HepG2 (cell line): ENCODE results near the gene RNF5. TPM values are rescaled to one million over a fixed set of nuclear protein-coding genes. Genes with fewer than 3 reads are reported as not detected.
"Not testable (repeated sequence)": the region's sequence is repeated elsewhere in the genome, so short reads cannot be mapped to it uniquely, and the experiment has no call there.

Experiments used
- ATAC-seq: fragments of 200-7000 bp; cut with Tn5 transposase; 3 replicates; pipeline ENCODE4 v1.9.1; 2020; ENCODE audit warnings: mild to moderate bottlenecking, moderate library complexity
- BruUV-seq: library from RNA; stranded (reverse); fragments of 400-500 nt; replicated peaks from 2 replicates; lab custom pipeline; 2021; lab: Mats Ljungman, UMichigan
- CTCF ChIA-PET: fragments of 300-600 bp; formaldehyde crosslinking; extraction: SDS; loops from one replicate; lab custom pipeline; 2021; ENCODE audit warnings: low total read pairs, inconsistent platforms, low intra/inter-chr PET ratio; lab: Yijun Ruan, JAX
- POLR2A ChIA-PET: fragments of 350-600 bp; sonication (Branson Sonifier 250); formaldehyde crosslinking; loops from one replicate; lab custom pipeline; 2020; ENCODE audit warnings: antibody characterized with exemption, inconsistent platforms; lab: Yijun Ruan, JAX
- DNase-seq: peaks from one replicate; pipeline ENCODE4 v3.0.0-alpha.2; 2015; ENCODE audit warnings: low spot score
- FAIRE-seq: peaks from 3 replicates; lab custom pipeline; 2011; peaks lifted over from hg19 to GRCh38; lab: Jason Lieb, UNC
- H2AFZ ChIP-seq: one replicate; pipeline ENCODE4 v1.6.1; 2011; ENCODE audit warnings: low read length, inconsistent platforms
- H3K27ac ChIP-seq: fragments of 300-600 bp; 3 replicates; pipeline ENCODE4 v1.8.0; 2011; ENCODE audit warnings: mixed run types, mild to moderate bottlenecking, mixed read lengths, low read length, inconsistent platforms; ENCODE audit not compliant: insufficient read depth; ENCODE audit errors: extremely low read length
- H3K27me3 ChIP-seq, 2 experiments: fragments of 200-600 bp in 1 of 2; 2 replicates in 1 of 2; 3 replicates in 1 of 2; pipeline versions ENCODE4 v1.6.0 to v1.8.0; 2011; ENCODE audit warnings: low read length in 2 of 2, mild to moderate bottlenecking in 2 of 2, moderate library complexity in 2 of 2, inconsistent platforms in 1 of 2; ENCODE audit not compliant: insufficient read depth in 2 of 2, control insufficient read depth in 1 of 2
- H3K36me3 ChIP-seq, 2 experiments: fragments of 200-600 bp in 1 of 2; replicated peaks in 1 of 2; 2 replicates in 1 of 2; 3 replicates in 1 of 2; pipeline versions ENCODE4 v1.5.1 to v1.8.0; 2011; ENCODE audit warnings: low read length in 2 of 2, inconsistent platforms in 1 of 2; ENCODE audit not compliant: insufficient read depth in 2 of 2, control insufficient read depth in 1 of 2
- H3K4me1 ChIP-seq: 2 replicates; pipeline ENCODE4 v1.5.1; 2012; ENCODE audit warnings: low read length, inconsistent platforms; ENCODE audit not compliant: insufficient read depth
- H3K4me2 ChIP-seq: 2 replicates; pipeline ENCODE4 v1.6.0; 2011; ENCODE audit warnings: low read depth, low read length, inconsistent platforms
- H3K4me3 ChIP-seq, 3 experiments: fragments of 200-600 bp in 1 of 3; sonication (generic), shearing (Covaris generic) in 1 of 3; replicated peaks in 1 of 3; 2 replicates each; pipeline ENCODE4 v1.5.1; 2011 to 2016; ENCODE audit warnings: low read length in 3 of 3, inconsistent platforms in 2 of 3, low read depth in 2 of 3, mild to moderate bottlenecking in 2 of 3, control low read depth in 1 of 3, mixed read lengths in 1 of 3; ENCODE audit not compliant: insufficient read depth in 1 of 3
- H3K79me2 ChIP-seq: one replicate; pipeline ENCODE4 v1.6.1; 2011; ENCODE audit warnings: low read length, inconsistent platforms; ENCODE audit not compliant: insufficient read depth
- H3K9ac ChIP-seq: 2 replicates; pipeline ENCODE4 v1.6.0; 2011; ENCODE audit warnings: mild to moderate bottlenecking, low read depth, low read length, inconsistent platforms; ENCODE audit not compliant: insufficient read depth
- H3K9me3 ChIP-seq: 2 replicates; pipeline ENCODE4 v1.5.1; 2012; ENCODE audit warnings: mild to moderate bottlenecking, low read length
- H4K20me1 ChIP-seq: 2 replicates; pipeline ENCODE4 v1.6.0; 2011; ENCODE audit warnings: inconsistent platforms, mild to moderate bottlenecking, low read length, moderate library complexity; ENCODE audit not compliant: insufficient read depth
- ESRRA ChIP-seq: sonication (generic); formaldehyde crosslinking; IDR thresholded peaks from 2 replicates; pipeline ENCODE4 v1.5.1; 2020; ENCODE audit warnings: mild to moderate bottlenecking, low read depth, missing genetic modification reagents
- FOSL1 ChIP-seq: sonication (generic); formaldehyde crosslinking; IDR thresholded peaks from 2 replicates; pipeline ENCODE4 v1.9.0; 2021; ENCODE audit warnings: missing genetic modification reagents, borderline replicate concordance
- HNF4A ChIP-seq: sonication (generic); formaldehyde crosslinking; IDR thresholded peaks from 2 replicates; pipeline ENCODE4 v1.4.0; 2020; ENCODE audit warnings: missing genetic modification reagents
- LCORL ChIP-seq, 2 experiments: fragments of 450-650 bp in 1 of 2; sonication (generic) in 1 of 2; formaldehyde crosslinking in 1 of 2; IDR thresholded peaks; 2 replicates each; pipeline versions ENCODE4 v1.5.0 to v1.6.1; 2017 to 2020; ENCODE audit warnings: antibody characterized with exemption in 1 of 2, missing genetic modification reagents in 1 of 2
- MTA1 ChIP-seq: sonication (generic); formaldehyde crosslinking; IDR thresholded peaks from 2 replicates; pipeline ENCODE4 v1.4.0; 2020; ENCODE audit warnings: missing genetic modification reagents, mild to moderate bottlenecking, borderline replicate concordance
- NCOA1 ChIP-seq: sonication (generic); formaldehyde crosslinking; IDR thresholded peaks from 2 replicates; pipeline ENCODE4 v1.9.0; 2021; ENCODE audit warnings: missing genetic modification reagents
- NR2F1 ChIP-seq, 2 experiments: fragments of 450-650 bp in 1 of 2; formaldehyde crosslinking in 1 of 2; IDR thresholded peaks; 2 replicates each; pipeline versions ENCODE4 v1.5.0 to v1.6.1; 2016 to 2020; ENCODE audit warnings: mild to moderate bottlenecking in 1 of 2, missing compliant biosample characterization in 1 of 2, missing genetic modification reagents in 1 of 2, moderate library complexity in 1 of 2
- NR2F6 ChIP-seq, 2 experiments: IDR thresholded peaks; 2 replicates each; pipeline ENCODE4 v1.6.1; 2016; ENCODE audit warnings: antibody characterized with exemption in 1 of 2, mild to moderate bottlenecking in 1 of 2
- POGZ ChIP-seq: sonication (generic); formaldehyde crosslinking; IDR thresholded peaks from 2 replicates; pipeline ENCODE4 v1.4.0; 2020; ENCODE audit warnings: mild to moderate bottlenecking, missing genetic modification reagents
- RARA ChIP-seq: IDR thresholded peaks from 2 replicates; pipeline ENCODE4 v1.6.1; 2016; ENCODE audit warnings: missing genetic modification reagents, missing compliant biosample characterization
- REPIN1 ChIP-seq: sonication (generic); formaldehyde crosslinking; IDR thresholded peaks from 2 replicates; pipeline ENCODE4 v1.8.0; 2022; ENCODE audit warnings: missing genetic modification reagents, low read depth, mild to moderate bottlenecking, borderline replicate concordance
- SALL1 ChIP-seq: sonication (generic); formaldehyde crosslinking; IDR thresholded peaks from 2 replicates; pipeline ENCODE4 v1.8.0; 2022; ENCODE audit warnings: mild to moderate bottlenecking, missing genetic modification reagents
- SNAPC5 ChIP-seq: sonication (generic); formaldehyde crosslinking; IDR thresholded peaks from 2 replicates; pipeline ENCODE4 v1.8.1; 2023; ENCODE audit warnings: mild to moderate bottlenecking, missing genetic modification reagents, borderline replicate concordance
- SYNCRIP ChIP-seq: fragments of 200-400 bp; formaldehyde crosslinking; IDR thresholded peaks from 2 replicates; pipeline ENCODE4 v1.6.1; 2018; ENCODE audit warnings: mild to moderate bottlenecking, low read depth, low read length; ENCODE audit not compliant: insufficient read depth
- TBL1XR1 ChIP-seq: fragments of 150-350 bp; IDR thresholded peaks from 2 replicates; pipeline ENCODE4 v1.6.1; 2014; ENCODE audit warnings: borderline replicate concordance, low read length; ENCODE audit not compliant: partially characterized antibody
- TRIM24 ChIP-seq: sonication (generic); formaldehyde crosslinking; IDR thresholded peaks from 2 replicates; pipeline ENCODE4 v1.8.0; 2022; ENCODE audit warnings: mild to moderate bottlenecking, missing genetic modification reagents
- ZFX ChIP-seq: sonication (generic); formaldehyde crosslinking; IDR thresholded peaks from 2 replicates; pipeline ENCODE4 v1.4.0; 2020; ENCODE audit warnings: mild to moderate bottlenecking, low read depth, missing genetic modification reagents, moderate library complexity
- ZNF253 ChIP-seq: sonication (generic); formaldehyde crosslinking; IDR thresholded peaks from 2 replicates; pipeline ENCODE4 v1.8.0; 2022; ENCODE audit warnings: mild to moderate bottlenecking, missing genetic modification reagents, borderline replicate concordance
- WGBS: methylation state at CpG from one replicate; pipeline ENCODE4 v1.1.6; 2017; ENCODE audit warnings: low lambda C conversion rate; 5-methylcytosine and 5-hydroxymethylcytosine counted together
- in situ Hi-C: cut with HindIII; loops from 2 replicates; pipeline ENCODE4 v1.10.0; 2017; ENCODE audit warnings: low pct_unique_long_range_greater_than_20kb; ENCODE audit not compliant: extremely low pct_ligation_motif_present
- intact Hi-C: fragments of 100-400 bp; cut with micrococcal nuclease; formaldehyde crosslinking; loops from one replicate; pipeline ENCODE4 v1.10.0; 2022; ENCODE audit not compliant: unreplicated experiment
- polyA plus RNA-seq, 8 experiments: library from polyadenylated mRNA; depleted of rRNA in 3 of 8; stranded (reverse) in 7 of 8; unstranded in 1 of 8; fragments of >200 nt; fragmentation: Illumina TruSeq in 4 of 8; extraction: Trizol in 4 of 8; gene quantifications; 2 replicates each; pipeline versions ENCODE4 v1.2.1 to v1.2.3, GENCODE V29; 2011 to 2016; ENCODE audit warnings: low read depth in 4 of 8, missing spikeins in 1 of 8, mixed read lengths in 1 of 8; ENCODE audit not compliant: insufficient read depth in 1 of 8
- total RNA-seq, 5 experiments: library from RNA; depleted of rRNA; stranded (reverse); fragments of >200 nt; fragmentation: Illumina TruSeq; extraction: Trizol; gene quantifications; 2 replicates each; pipeline ENCODE4 v1.2.3, GENCODE V29; 2016; ENCODE audit warnings: low read depth in 1 of 5
- TF ChIP-seq, protein P1 (sequence below), 2 experiments: fragments of 450-650 bp in 1 of 2; sonication (generic) in 1 of 2; formaldehyde crosslinking; IDR thresholded peaks; 2 replicates each; pipeline versions ENCODE4 v1.5.0 to v1.8.0; 2020 to 2022; ENCODE audit warnings: mild to moderate bottlenecking in 1 of 2, missing genetic modification reagents in 1 of 2
- TF ChIP-seq, protein P2 (sequence below): sonication (generic); formaldehyde crosslinking; IDR thresholded peaks from 2 replicates; pipeline ENCODE4 v1.4.0; 2020; ENCODE audit warnings: missing genetic modification reagents, borderline replicate concordance

Gene RNF5
- total and polyA plus RNA-seq, 2 of the 13 experiments (the other 11 are each of a cell fraction or from before 2014, with no cell fraction given): 98.0 to 131 TPM

- TF ChIP-seq NCOA1 (no peak), NR2F1 (CRISPR knock-in tag; IDR thresholded peaks at IDR 0.05) (peak in 1 of 2 experiments; percentile 28; a peak in 1 of 4 replicates), HNF4A (CRISPR knock-in tag) (peak; percentile 76), POGZ (CRISPR knock-in tag) (0 out of 2 replicates have a peak, but pooled peaks have one; percentile 29), ZFX (CRISPR knock-in tag) (peak; percentile 42; the same call in 1 of the 2 replicates), TRIM24 (CRISPR knock-in tag) (0 out of 2 replicates have a peak, but pooled peaks have one; percentile 15), LCORL (IDR thresholded peaks at IDR 0.05) (no peak), LCORL (CRISPR knock-in tag; IDR thresholded peaks at IDR 0.05) (peak; percentile 21; the same call in 1 of the 2 replicates), FOSL1 (no peak), MTA1 (no peak), TBL1XR1 (peak; percentile 50), SALL1 (peak; percentile 33; the same call in 1 of the 2 replicates), SYNCRIP (no peak), RARA (CRISPR knock-in tag) (peak; percentile 74), NR2F6 (IDR thresholded peaks at IDR 0.05) (0 out of 2 replicates have a peak, but pooled peaks have one; percentile 31), NR2F6 (CRISPR knock-in tag; IDR thresholded peaks at IDR 0.05) (0 out of 2 replicates have a peak, but pooled peaks have one; percentile 31), REPIN1 (CRISPR knock-in tag) (peak; percentile 59; the same call in 1 of the 2 replicates), ZNF253 (CRISPR knock-in tag) (no peak), SNAPC5 (CRISPR knock-in tag) (no peak), ESRRA (peak; percentile 84)
- TF ChIP-seq, protein P1, sequence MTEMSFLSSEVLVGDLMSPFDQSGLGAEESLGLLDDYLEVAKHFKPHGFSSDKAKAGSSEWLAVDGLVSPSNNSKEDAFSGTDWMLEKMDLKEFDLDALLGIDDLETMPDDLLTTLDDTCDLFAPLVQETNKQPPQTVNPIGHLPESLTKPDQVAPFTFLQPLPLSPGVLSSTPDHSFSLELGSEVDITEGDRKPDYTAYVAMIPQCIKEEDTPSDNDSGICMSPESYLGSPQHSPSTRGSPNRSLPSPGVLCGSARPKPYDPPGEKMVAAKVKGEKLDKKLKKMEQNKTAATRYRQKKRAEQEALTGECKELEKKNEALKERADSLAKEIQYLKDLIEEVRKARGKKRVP (CRISPR knock-in tag; IDR thresholded peaks at IDR 0.05): peak in 1 of 2 experiments; percentile 41; a peak in 1 of 4 replicates
- TF ChIP-seq, protein P2, sequence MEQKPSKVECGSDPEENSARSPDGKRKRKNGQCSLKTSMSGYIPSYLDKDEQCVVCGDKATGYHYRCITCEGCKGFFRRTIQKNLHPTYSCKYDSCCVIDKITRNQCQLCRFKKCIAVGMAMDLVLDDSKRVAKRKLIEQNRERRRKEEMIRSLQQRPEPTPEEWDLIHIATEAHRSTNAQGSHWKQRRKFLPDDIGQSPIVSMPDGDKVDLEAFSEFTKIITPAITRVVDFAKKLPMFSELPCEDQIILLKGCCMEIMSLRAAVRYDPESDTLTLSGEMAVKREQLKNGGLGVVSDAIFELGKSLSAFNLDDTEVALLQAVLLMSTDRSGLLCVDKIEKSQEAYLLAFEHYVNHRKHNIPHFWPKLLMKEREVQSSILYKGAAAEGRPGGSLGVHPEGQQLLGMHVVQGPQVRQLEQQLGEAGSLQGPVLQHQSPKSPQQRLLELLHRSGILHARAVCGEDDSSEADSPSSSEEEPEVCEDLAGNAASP (CRISPR knock-in tag): 0 out of 2 replicates have a peak, but pooled peaks have one; percentile 16
Observed at GRCh38 chr6:32210191-32210601, 32.0 kb downstream of the RNF5 start (continued).

GRCh38 chr6:32211432-32211831 lies 33.2 kb downstream of the RNF5 start:
- H3K79me2 ChIP-seq, H3K9me3 ChIP-seq, BruUV-seq, POLR2A ChIA-PET, H3K9ac ChIP-seq, H3K27ac ChIP-seq, intact Hi-C loops, DNase-seq, ATAC-seq, in situ Hi-C loops, H4K20me1 ChIP-seq, H3K4me2 ChIP-seq, CTCF ChIA-PET, FAIRE-seq, H2AFZ ChIP-seq, H3K36me3 ChIP-seq, H3K4me3 ChIP-seq: not testable (repeated sequence)
- Histone ChIP-seq H3K27me3 (peaks cover 4 to 17% of the 10 kb centered on the region in 2 experiments; a peak in 3 of 5 replicates), H3K4me1 (peaks cover 24% of the 10 kb centered on the region)
- 37% methylated on average over 4 of the region's 4 CpGs for WGBS
